OCI-LY7 (cell line): Measurements from ENCODE around the gene LIAS. TPM values are rescaled to one million over a fixed set of nuclear protein-coding genes. Genes with fewer than 3 reads are reported as not detected.
"Not testable (repeated sequence)": the region's sequence is repeated elsewhere in the genome, so short reads cannot be mapped to it uniquely, and the experiment has no call there.

Experiments
- BruUV-seq: library from RNA; stranded (reverse); fragments of 400-500 nt; replicated peaks from 2 replicates; lab custom pipeline; 2021; lab: Mats Ljungman, UMichigan
- CTCF ChIA-PET: fragments of 300-600 bp; sonication (Branson Sonifier 250); formaldehyde crosslinking; loops from one replicate; lab custom pipeline; 2022; ENCODE audit warnings: antibody characterized with exemption; ENCODE audit not compliant: unreplicated experiment; lab: Charles Lee
- POLR2A ChIA-PET: fragments of 300-600 bp; sonication (Branson Sonifier 250); formaldehyde crosslinking; loops from one replicate; lab custom pipeline; 2022; ENCODE audit warnings: antibody characterized with exemption; lab: Charles Lee
- DNase-seq: peaks from one replicate; pipeline ENCODE4 v3.0.0-alpha.2; 2015; ENCODE audit warnings: low spot score
- H2AFZ ChIP-seq: fragments of 200-600 bp; sonication (generic), shearing (Covaris generic); 2 replicates; pipeline ENCODE4 v1.6.1; 2014; ENCODE audit warnings: mild to moderate bottlenecking, antibody characterized with exemption, low read length, moderate library complexity
- H3K27ac ChIP-seq: fragments of 200-600 bp; sonication (generic); 2 replicates; pipeline ENCODE4 v1.5.1; 2014; ENCODE audit warnings: mixed run types, low read depth, mild to moderate bottlenecking, moderate library complexity, low read length, inconsistent platforms; ENCODE audit not compliant: poor library complexity, severe bottlenecking
- H3K36me3 ChIP-seq: fragments of 200-600 bp; sonication (generic); 2 replicates; pipeline ENCODE4 v1.6.1; 2014; ENCODE audit warnings: mild to moderate bottlenecking, antibody characterized with exemption, low read length, moderate library complexity, mixed read lengths; ENCODE audit not compliant: insufficient read depth
- H3K4me1 ChIP-seq: fragments of 200-600 bp; sonication (generic); 2 replicates; pipeline ENCODE4 v1.5.1; 2014; ENCODE audit warnings: mild to moderate bottlenecking, low read length; ENCODE audit not compliant: insufficient read depth, poor library complexity, severe bottlenecking
- H3K4me2 ChIP-seq: fragments of 200-600 bp; sonication (generic); 2 replicates; pipeline ENCODE4 v1.6.1; 2014; ENCODE audit warnings: mild to moderate bottlenecking, low read length
- H3K4me3 ChIP-seq: fragments of 200-600 bp; sonication (generic); 2 replicates; pipeline ENCODE4 v1.5.1; 2014; ENCODE audit warnings: mild to moderate bottlenecking, low read depth, low read length; ENCODE audit not compliant: poor library complexity, severe bottlenecking
- H3K79me2 ChIP-seq: fragments of 200-600 bp; sonication (generic); 2 replicates; pipeline ENCODE4 v1.6.1; 2016; ENCODE audit warnings: low read depth, mild to moderate bottlenecking, low read length, moderate library complexity, mixed read lengths; ENCODE audit not compliant: insufficient read depth
- H3K9me2 ChIP-seq: fragments of 200-600 bp; sonication (generic); 2 replicates; pipeline ENCODE4 v1.6.1; 2016; ENCODE audit warnings: mild to moderate bottlenecking, low read length, mixed read lengths; ENCODE audit not compliant: insufficient read depth
- H3K9me3 ChIP-seq: fragments of 200-600 bp; sonication (generic); 2 replicates; pipeline ENCODE4 v1.6.1; 2014; ENCODE audit warnings: mild to moderate bottlenecking, mixed run types, low read length, mixed read lengths
- H4K20me1 ChIP-seq: fragments of 200-600 bp; sonication (generic); 2 replicates; pipeline ENCODE4 v1.6.1; 2014; ENCODE audit warnings: mild to moderate bottlenecking, antibody characterized with exemption, low read length, moderate library complexity, mixed read lengths; ENCODE audit not compliant: insufficient read depth
- CTCF ChIP-seq: fragments of 200-600 bp; sonication (generic); conservative IDR thresholded peaks from 2 replicates; pipeline ENCODE4 v1.5.1; 2014; ENCODE audit warnings: mild to moderate bottlenecking, antibody characterized with exemption, low read length, moderate library complexity, mixed read lengths
- EZH2phosphoT487 ChIP-seq: fragments of 200-600 bp; sonication (generic); IDR thresholded peaks from 2 replicates; pipeline ENCODE4 v1.6.1; 2018; ENCODE audit warnings: low read depth, borderline replicate concordance, mild to moderate bottlenecking, mixed run types, antibody characterized with exemption, low read length, moderate library complexity, mixed read lengths
- intact Hi-C: fragments of 100-400 bp; cut with micrococcal nuclease; formaldehyde crosslinking; loops from one replicate; pipeline ENCODE4 v1.10.0; 2022; ENCODE audit not compliant: unreplicated experiment
- total RNA-seq, 2 experiments: library from RNA; depleted of rRNA in 1 of 2; stranded (reverse); fragments of >200 nt in 1 of 2; shearing (Covaris generic) in 1 of 2; gene quantifications; 2 replicates each; pipeline ENCODE4 v1.2.3, GENCODE V29; 2014 to 2022

The LIAS gene
- total RNA-seq, 2 experiments from 2014 or later: 12.7 to 28.3 TPM

- TF ChIP-seq EZH2phosphoT487: no peak
- TF ChIP-seq CTCF: 0 out of 2 replicates have a peak, but pooled peaks have one; percentile 16
- Histone ChIP-seq H3K79me2 (peaks cover 68% of the 10 kb centered on the region), H3K4me3 (peak overlapping the region; percentile 82), H4K20me1 (peaks cover 47% of the 10 kb centered on the region), H3K27ac (no peak overlapping the region), H3K36me3 (peaks cover 81% of the 10 kb centered on the region), H3K9me2 (no peaks in the 10 kb centered on the region), H3K9me3 (no peaks in the 10 kb centered on the region), H3K4me2 (peak overlapping the region; percentile 83), H3K4me1 (peaks cover 33% of the 10 kb centered on the region), H2AFZ (no peak overlapping the region)
- no TSS peak for BruUV-seq
- CTCF ChIA-PET: interaction anchor here (0.6 kb wide), 2 partner anchors 18 to 28 kb away, joined by 3 read pairs; no protein-coding TSS in a partner anchor
- intact Hi-C loops: loop anchor here (5.0 to 10.0 kb wide), 3 partner anchors 93 to 752 kb away; no protein-coding TSS in a partner anchor
- DNase-seq: no peak
- POLR2A ChIA-PET: interaction anchor here (0.6 to 1.5 kb wide), 5 partner anchors 14 to 148 kb away, joined by 3 to 5 read pairs (median 3); no protein-coding TSS in a partner anchor
Measured at GRCh38 chr4:39455486-39455885, 3.4 kb upstream of the LIAS start.

- H3K4me3 ChIP-seq: peak overlapping the region; percentile 82
- peaks cover 80% of the 10 kb centered on the region for H3K36me3 ChIP-seq
- H3K27ac ChIP-seq: peak overlapping the region; percentile 87
- no peak for DNase-seq
- no peaks in the 10 kb centered on the region for H3K9me3 ChIP-seq
- no peaks in the 10 kb centered on the region for H3K9me2 ChIP-seq
- TF ChIP-seq EZH2phosphoT487 (no peak), CTCF (no peak)
- H3K4me1 ChIP-seq: peaks cover 43% of the 10 kb centered on the region
- intact Hi-C loops: loop anchor here (5.0 to 10.0 kb wide), 3 partner anchors 95 to 750 kb away; no protein-coding TSS in a partner anchor
- peaks cover 39% of the 10 kb centered on the region for H4K20me1 ChIP-seq
- CTCF ChIA-PET: no interaction called here
- BruUV-seq: no TSS peak
- H3K79me2 ChIP-seq: peaks cover 77% of the 10 kb centered on the region
- H3K4me2 ChIP-seq: peak overlapping the region; percentile 83
- no peak overlapping the region for H2AFZ ChIP-seq
- POLR2A ChIA-PET: interaction anchor here (0.6 to 1.7 kb wide), 9 partner anchors 9 to 1605 kb away, joined by 3 to 10 read pairs (median 5); partner anchors contain the start of gene UGDH
Measured at GRCh38 chr4:39456946-39457763, 1.7 kb upstream of the LIAS start.

DNA sequence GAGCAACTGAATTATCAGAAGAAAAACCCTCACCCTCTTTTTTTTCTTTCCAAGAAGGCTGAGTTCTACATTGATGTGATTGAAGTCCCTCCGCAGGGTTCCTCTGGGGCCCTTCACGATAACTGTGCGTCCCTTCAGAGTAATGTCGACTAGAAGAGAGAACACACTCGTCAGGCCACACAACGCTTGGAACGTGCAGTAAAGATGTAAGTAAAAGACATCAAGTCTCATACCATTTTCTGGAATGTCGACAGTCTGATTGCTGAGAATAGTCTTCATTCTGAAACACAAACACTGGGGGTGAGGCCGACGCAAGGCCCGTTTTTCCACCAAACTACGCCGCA, 723 bp upstream of the LIAS start:
- ChIA-PET CTCF (interaction anchor here (0.5 kb wide), 1 partner anchor 843 kb away, joined by 3 read pairs; no protein-coding TSS in a partner anchor), POLR2A (interaction anchor here (0.6 to 1.7 kb wide), 8 partner anchors 10 to 858 kb away, joined by 3 to 10 read pairs (median 4); partner anchors contain the start of gene UGDH)
- peaks cover 80% of the 10 kb centered on the region for H3K36me3 ChIP-seq
- H3K9me3 ChIP-seq, DNase-seq, H3K9me2 ChIP-seq, BruUV-seq: not testable (repeated sequence)
- peaks cover 32% of the 10 kb centered on the region for H4K20me1 ChIP-seq
- peaks cover 38% of the 10 kb centered on the region for H3K4me1 ChIP-seq
- H3K4me2 ChIP-seq: peak overlapping the region; percentile 83
- H3K4me3 ChIP-seq: peak overlapping the region; percentile 82
- H3K27ac ChIP-seq: peak overlapping the region; percentile 87
- intact Hi-C loops: loop anchor here (5.0 to 10.0 kb wide), 3 partner anchors 96 to 749 kb away; no protein-coding TSS in a partner anchor
- peak overlapping the region; percentile 43; the same call in 1 of the 2 replicates for H2AFZ ChIP-seq
- H3K79me2 ChIP-seq: peaks cover 73% of the 10 kb centered on the region
